GM21390 (cell line): ENCODE results near the gene SP140.
"Not testable (repeated sequence)": the region's sequence is repeated elsewhere in the genome, so short reads cannot be mapped to it uniquely, and the experiment has no call there.

Source experiments
- ATAC-seq: cut with Tn5 transposase; IDR thresholded peaks from one replicate; pipeline ENCODE4 v1.9.1; 2021; ENCODE audit not compliant: unreplicated experiment

SP140 gene

DNA sequence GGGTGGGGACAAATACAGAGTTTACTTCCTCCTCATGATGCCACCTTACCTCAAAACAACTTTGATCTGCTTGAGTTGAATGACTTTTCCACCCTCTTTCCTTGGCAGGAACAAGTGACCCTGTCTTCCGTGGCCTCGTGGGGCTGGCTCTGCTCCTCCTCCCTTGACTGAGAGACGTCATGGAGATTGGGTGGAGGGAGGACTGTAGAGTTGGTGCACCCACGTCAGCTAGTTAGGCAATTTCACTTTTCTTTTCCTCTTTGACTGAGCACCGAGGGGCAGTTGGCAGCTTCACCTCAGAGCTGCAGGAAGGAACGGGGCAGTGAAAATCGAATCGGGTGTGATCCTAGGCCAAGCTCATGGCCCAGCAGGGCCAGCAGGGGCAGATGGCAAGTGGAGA, at the start of gene SP140:
SP140 (plus strand) TSS at position 251 of the 400 bp plus-strand sequence; CDS start at position 360, 109 bp downstream.
- ATAC-seq: peak; percentile 63

DNA sequence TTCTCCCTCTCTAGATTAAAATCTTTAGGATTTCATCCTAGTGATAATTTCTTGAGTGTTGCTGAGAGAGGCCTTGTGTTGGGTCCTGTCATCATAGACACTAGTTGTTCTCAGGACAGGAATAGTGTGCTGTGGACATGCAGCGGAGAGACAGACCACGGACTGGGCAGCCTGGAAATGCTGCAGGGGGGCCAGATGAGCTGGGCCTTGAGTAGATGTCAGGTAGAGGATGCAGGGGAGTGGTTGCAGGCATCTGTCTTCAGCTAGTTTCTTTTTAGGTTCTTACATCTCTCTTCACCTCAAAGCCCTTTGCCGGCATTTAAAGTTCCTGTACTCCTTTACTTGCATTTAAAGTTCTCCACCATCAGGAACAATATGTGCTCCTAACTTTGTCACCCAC, 48.5 kb upstream of the SP140 start:
- ATAC-seq: no peak

DNA sequence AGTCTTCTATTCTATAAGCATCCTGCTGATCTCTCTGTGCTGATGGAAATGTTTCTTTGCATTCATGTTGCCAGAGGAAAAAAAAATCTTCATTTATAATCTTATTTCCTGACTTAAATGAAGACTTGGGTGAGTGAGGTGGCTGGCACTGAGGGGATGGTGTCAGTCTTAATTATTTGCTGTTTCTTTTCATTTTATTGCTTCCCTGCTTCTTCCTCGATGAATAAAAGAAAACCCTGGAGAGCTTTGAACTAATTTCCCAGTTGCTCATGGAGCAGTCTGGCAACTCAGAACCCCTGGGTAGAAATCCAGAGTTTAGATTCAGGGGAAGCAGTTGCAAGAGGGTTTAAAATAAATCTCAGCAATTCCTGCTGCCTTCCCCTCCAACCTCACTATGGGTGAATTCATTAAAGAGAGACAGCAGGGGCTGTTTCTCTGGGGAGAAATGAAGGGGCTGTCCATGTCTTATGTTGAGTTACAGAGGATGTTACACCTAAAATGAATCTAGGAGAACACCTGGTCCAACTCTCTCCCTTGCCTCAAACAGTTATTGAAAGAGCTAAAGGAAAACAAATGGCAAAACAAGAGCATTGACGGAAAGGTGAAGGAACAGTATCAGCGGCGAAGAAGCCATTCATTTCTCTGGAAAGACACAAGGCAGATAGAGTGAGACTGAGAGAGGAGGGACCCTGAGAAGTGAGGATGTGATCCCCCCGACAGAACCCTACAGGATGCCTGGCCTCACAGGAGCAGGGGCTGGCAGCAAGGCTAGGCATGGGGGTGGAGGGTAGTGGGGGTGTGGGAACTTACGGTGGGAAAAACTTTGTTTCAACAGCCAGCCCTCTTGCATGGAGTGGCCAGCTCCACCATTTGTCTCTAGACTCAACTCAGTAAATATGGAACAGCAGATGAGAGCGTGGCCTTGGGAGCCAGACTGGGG, 46.7 kb upstream of the SP140 start:
- no peak for ATAC-seq

DNA sequence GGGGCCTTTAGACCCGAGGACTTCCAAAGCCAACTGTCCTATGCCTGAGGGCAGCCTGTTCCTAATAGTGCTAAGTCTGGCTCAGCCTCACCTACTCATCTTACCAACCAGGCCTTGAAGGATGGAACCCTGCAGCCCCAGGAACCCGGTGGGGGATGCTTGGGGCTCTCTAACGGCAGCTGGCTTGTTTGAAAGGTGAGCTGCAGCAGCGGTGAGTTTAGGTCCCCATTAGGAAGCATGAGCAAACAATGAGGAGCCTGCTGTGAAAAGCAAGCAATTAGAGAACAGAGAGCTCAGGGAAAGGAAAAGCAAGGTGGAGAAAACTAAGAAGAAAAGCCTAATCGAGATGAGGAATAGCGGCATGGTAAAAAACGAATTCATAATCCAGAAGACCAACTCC, 45.6 kb upstream of the SP140 start:
- ATAC-seq: no peak

DNA sequence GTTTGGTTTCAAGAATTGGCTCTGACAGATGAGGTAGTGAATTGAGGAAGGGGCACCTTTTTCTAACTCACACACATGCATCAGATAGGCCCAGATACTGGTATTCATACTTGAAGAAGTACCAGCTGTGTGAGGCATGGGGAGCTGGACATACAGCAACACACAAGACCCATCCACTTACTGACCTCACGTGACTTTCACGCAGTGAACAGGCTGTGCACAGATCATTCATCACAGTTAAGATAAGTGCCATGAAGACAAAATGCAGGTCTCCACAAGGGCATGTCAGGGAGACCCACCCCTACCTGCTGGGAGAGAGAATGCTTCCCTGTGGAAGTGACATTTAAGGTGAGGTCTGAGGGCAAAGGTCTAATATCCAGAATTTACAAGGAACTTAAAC, 44.3 kb upstream of the SP140 start:
- ATAC-seq: no peak

DNA sequence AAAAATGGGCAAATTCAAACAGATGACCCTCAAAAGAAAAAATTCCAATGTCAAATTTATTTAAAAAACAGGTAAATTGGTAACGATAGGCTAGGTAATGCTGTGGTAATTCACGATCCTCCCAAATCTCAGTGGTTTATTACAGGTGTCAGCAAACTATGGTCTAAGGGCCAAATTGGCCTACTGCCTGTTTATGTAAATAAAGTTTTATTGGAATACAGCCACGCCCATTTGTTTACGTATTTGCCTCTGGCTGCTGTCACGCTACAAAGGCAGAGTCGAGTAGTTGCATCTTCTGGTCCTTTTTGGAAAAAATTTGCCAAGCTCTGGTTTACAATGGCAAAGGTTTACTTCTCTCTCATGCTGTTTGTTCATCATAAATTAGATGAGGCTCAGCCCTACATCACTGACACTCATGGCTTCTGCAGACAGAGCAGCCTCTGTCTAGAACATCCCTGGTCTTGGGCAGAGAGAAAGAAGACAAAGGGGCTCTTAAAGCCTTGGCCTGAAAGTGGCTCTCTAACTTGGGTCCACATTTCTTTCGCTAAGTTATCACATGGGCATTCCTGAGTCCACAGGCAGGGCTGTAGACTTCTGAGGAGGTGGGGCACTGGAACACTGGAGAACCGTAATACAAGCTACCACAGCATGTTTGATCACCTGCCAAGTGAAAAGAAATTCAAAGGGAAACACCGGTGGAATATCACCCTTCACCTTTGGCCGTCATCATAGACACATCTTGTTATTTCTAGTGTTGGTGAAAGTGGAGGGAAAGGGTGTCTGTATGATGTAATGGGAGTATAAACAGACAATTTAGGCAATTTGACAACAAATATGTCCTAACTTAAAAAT, 40.6 kb upstream of the SP140 start:
- no peak for ATAC-seq

DNA sequence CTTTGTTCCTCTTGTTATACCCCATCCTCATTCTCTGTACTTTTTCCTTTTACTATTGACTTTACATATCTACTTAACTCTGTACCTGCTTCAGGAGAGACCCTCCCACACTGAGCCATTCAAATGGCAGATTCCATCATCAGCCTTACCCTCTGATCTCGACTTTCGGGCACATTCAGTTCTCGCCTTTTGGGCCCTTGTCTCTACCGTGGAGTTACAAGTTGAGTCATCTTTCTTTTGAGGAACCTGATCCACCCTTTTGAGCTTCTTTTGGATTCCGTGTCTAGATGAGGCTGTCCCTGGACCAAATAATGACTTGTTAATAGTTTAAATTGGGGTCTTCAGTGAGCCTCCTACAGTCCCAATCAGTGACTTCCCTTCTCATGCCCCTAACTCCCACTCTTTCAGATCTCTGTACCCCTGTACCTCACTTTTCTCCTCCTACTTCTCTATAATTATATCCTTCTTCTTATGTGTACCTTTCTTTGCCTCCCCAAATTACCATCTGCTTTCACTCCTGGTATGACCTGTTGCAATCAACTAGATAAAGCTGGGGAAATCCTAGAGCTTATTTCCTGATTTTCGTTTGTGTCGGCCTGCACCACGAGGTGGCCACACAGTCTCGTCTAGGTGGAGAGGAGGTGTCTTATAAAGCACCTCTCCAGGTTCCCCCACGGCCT, 23.0 kb upstream of the SP140 start:
- ATAC-seq: peak; percentile 51

DNA sequence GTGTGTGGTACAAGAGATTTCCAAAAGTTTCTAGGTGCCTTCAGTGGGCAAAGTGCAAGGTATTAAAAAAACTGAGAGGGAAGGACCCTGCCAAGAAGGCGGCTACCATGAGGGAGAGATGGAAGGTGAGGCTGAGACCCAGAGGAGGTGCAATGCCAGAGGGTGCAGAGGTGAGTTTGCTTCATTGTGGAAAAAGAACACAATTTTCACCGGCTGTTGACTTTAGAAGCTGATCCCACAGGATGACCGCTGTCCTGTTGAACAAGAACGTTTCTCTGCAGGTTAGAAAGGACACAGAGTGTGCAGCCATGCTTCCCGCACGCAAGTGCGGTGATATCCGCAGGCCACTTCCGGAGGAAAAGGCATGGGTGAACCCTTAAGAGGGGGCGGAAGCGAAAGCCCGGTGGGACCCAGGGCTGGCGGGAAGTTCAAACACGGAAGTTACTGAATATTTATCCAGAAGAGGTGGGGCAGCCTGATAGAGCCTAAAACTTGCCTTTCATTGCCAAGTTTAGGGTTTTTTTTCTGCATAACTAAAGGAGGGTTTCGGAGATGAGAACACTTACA, 22.3 kb upstream of the SP140 start:
- ATAC-seq: peak; percentile 50

DNA sequence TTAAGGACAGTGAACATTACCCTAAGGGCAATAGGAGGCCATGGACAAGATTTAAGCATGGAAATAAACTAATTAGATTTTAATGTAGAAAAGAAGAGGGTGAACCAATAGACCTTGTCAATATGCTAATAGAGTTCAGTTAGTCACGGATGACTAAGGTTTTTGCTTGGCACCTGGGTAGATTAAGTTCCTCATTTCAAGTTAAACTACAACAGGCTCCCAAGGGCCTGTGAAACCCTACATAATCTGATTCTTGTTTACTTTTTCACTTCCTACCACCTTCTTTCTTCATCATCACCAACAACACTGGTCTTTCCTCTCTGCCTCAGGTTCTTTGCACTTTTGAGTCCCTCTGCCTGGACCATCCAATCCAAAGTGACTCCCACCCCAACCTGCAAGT, 20.5 kb upstream of the SP140 start:
- ATAC-seq: peak; percentile 53

DNA sequence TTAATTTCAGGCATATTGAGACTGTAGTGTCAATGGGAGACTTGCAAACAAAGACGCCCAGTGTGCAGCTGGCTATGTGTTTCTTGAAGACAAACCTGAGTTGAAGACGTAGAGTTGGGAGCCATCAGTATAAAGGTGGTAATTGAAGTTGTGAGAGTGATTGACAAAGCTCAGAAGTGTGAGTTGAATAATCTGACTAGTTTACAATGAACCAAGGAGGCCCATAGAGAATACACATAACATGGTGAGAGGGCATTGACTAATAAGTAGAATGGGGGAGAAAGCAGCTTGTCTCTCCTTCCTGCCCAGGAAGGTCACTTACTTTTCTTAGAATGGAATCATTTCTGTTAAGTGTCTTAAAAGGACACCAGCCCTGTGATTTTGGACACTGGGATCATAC, 19.8 kb upstream of the SP140 start:
- no peak for ATAC-seq

DNA sequence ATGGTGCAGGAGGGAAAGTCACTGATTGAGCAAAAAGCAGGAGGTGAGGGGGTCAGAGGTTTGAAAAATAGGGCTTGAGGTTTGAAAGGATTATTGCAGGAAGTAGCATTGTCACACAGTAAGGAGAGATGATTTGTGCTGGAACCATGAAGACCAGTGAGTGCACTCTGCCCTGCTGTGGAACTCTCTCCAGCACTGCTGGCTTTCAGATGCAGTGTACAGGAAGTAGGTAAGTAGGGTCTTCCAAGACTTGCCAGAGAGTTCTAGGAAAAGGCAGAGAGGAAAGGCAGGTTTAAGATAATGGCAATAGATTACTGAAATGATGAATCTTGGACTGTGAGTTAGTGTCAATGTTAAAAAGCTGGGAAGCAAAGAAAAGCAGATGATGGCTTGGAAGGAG, 17.0 kb upstream of the SP140 start:
- no peak for ATAC-seq

DNA sequence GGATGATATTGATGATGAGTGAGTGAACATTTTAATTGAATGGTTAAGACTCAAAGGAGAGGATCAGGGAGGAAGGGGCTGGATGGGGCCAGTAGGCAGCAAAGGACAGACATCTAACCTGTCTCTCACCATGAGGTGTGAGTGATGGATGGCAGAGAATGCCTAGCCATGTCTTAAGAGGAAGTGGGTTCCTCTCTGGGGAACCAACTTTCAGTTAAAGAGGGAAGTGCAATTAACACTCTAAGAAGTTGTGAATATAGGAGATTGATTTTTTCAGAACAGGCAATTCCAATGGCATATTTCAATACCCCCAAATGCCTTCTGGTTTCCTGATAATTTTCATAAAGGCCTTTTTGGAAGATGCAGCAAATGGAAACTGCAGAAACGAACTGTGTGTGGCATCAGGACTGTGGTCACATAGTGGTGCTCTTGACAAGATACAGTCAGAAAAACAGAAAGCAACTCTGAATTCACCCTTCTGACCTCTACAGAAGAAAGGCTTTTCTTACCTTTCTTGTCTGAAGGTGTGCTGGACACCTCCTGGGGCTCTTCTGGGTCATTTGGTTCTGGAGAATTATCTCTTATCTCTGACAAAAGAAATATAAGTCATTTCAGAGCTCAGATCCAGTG, 16.0 kb upstream of the SP140 start:
- peak; percentile 39 for ATAC-seq

DNA sequence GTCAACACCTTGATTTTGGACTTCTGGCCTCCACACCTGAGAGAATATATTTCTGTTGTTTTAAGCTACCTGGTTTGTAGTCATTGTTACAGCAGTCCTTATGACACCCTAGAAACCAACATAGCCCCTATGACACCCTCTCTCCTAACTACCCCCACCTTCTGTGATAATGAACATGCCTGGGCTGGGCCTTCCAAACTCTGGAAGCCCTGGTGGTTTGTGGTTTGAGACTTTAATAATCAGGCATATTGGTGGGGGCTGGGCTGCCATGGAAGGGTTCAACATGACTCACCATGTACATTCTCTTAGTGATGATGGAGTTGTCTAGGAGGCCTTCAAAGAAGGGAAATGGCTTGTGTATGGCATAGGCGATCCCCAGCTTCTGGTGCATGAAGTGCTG, 9.0 kb upstream of the SP140 start:
- no peak for ATAC-seq

DNA sequence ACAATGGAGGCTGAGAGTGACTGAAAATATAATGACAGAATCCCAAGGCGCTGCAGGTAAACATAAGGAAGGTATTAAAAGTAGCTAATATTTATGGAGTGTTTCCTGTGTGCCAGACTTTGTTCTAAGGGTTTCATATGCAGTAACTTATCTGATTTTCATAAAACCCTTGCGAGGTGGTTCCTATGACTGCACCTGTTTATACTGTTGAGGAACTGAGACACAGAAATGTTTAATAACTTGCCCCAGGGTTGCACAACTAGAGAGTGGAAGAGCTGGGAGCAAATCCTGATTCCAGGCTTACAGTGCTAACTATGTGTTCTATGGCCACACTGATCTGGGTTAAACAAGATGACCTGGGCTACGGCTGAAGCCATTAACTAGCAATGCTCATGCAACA, 8.1 kb upstream of the SP140 start:
- peak; percentile 39 for ATAC-seq

DNA sequence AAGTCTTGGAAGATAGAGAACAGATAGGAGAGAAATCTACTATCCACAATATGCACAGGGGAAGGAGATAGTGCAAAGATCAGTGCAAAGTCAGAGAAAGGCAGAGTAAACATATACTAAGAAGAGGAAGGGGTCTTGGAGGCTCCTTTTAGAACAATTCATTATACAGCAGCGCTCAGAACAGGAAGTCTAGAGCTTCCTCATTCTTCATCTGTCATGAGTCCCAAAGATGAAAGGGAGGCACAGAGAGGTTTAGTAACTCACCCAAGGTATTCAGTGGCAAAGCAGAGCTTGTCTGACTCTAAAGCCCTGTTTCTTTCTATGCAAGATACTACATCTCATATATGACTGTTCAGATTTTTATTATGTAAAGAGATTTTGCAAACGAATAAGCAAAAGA, 7.1 kb upstream of the SP140 start:
- ATAC-seq: no peak

DNA sequence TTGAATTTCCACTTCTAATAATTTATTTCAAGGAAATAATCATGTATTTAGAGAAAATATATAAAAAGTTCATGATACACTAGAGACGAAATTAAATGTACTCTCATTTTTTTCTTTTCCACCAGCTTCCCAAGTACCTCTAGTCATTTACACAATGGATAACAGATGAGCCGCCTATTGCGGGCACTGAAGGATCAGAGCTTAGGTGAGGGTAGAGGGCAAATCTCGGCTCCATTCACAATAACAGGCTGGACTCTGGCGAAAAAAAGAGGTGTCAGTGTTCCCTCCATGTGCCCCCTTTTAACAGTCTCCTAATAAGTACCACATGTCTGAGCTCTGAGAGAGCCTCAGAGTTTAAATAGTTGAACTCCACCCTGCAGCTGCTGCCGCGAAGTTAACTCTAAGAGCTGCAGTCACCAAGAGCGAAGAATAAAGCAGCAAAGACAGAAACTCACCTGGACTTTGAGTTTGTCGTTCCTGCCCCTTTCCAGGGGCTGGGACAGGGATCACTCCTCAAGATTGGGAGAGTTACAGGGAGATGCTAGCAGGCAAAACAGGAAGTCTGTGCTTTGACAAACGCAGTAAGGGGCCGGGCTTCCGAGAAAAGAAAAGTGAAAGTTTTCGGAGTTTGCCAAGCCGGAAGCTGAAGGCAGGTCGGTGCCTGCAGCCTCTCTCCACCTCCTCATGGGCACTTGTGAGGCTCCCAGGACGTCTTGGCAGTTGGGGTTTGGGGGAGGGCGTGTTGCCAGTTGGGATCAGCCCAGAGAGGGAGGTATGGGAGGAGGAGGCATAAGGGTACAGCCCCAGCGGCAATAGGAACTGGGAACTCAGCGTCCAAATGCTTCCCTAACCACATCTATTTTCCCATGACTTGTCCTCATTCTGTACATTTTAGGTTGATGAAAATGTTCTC, 5.9 kb upstream of the SP140 start, which contains the start of gene SP110:
SP110 (minus strand) TSS at position 566 of the 913 bp plus-strand sequence. CDS start 3,057 bp downstream, outside the sequence.
- ATAC-seq: peak; percentile 74

DNA sequence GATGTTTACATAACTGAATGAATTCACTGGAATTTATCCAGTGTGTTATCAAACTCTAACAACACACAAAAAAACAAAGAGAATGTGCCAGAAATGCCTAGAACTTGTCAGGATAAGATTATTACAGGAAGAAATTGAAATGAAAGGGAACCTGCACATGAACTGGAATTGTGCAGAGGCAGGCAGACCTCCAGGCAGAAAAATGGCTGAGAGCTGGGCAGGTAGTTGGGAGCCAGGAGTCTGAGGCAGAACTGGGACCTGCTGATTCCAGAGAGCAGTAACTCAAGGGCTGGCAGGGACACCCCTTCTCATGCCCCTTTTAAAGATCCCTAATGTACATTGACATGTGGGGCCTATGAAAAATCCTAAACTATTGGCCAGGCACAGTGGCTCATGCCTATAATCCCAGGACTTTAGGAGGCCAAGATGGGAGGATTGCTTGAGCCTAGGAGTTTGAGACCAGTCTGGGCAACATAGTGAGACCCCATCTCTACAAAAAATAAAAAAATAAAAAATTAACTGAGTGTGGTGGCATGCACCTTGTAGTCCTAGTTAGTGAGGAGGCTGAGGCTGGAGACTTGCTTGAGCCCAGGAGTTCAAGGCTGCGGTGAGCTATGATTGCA, 5.1 kb upstream of the SP140 start:
- no peak for ATAC-seq

DNA sequence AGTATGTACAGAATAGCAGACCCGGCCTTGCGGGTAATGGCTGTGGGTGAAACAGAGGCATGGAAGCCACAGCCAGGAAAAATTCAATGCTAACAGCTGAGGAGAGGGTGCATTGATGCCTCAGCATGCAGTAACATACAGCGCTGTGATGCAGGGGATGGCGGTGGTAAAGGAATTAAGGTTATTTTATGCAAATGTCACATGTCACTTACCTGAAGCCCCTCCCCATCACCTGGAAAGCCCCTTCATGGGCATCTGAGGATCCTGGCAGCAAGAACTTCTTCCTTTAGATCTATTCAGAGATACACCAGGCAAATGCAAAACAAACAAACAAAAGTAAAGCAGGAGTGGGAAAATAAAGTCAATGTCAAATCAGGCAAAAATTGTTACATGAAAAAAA, 4.0 kb upstream of the SP140 start:
- ATAC-seq: no peak

DNA sequence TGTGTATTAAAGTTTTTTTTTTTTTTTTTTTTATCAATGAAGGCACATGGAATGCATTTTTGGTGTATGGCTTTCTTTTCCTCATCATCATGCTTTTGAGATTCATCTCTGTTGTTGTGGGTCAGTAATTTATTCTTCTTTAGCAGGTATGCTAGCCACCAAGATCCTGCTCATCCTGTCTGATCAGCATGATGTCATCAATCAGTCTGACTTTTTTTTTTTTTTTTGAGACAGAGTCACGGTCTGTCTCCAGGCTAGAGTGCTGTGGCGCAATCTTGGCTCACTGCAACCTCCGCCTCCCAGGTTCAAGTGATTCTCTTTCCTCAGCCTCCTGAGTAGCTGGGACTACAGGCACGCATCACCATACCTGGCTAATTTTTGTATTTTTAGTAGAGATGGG, 2.7 kb upstream of the SP140 start:
- ATAC-seq: not testable (repeated sequence)
